Measurements from ENCODE around the gene AK2. TPM values are rescaled to one million over a fixed set of nuclear protein-coding genes. Genes with fewer than 3 reads are reported as not detected.

The AK2 gene
- total and polyA plus RNA-seq, 2 donors (not counting 3 experiments of a cell fraction or from before 2014, with no cell fraction given), result 107 to 134 TPM

DNA sequence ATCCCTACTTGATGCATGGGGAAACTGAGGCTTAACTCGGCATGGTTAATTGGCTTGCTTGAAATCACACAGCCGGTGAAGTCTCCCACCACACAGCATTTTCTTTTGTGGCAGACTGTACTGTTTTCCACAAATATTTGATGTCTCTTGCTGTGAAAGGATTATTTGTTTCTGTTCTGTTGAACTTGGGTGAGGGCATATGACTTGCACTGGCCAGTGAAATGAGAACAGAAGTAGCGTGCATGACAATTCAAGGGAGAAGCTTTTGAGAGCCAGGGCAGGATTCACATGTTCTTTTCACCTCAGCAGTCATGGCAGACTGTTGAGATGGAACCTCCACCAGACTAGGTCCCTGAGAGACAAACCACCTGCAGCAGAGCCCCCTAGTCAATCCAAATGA lies 11.7 kb upstream of the AK2 start:
- intact Hi-C loops (cut with micrococcal nuclease) (no loop called here), dilution Hi-C loops (cut with MboI; ENCODE audit: extremely low pct_ligation_motif_present, low sequenced_read_pairs) (no loop called here)
- no peak for FAIRE-seq
- ChIA-PET POLR2A (no interaction called here), CTCF (interaction anchor here (1.1 to 1.8 kb wide), 3 partner anchors 8 to 172 kb away, joined by 3 to 13 read pairs (median 6); no protein-coding TSS in a partner anchor)
- no peak overlapping the region for H3K27ac ChIP-seq (ENCODE audit: insufficient read depth, low read depth, low read length)
- no peak overlapping the region for H3K4me3 ChIP-seq (replicated peaks in 1 of 3; ENCODE audit: insufficient read depth in 1 of 3, low read depth in 1 of 3, low read length in 3 of 3)
- no peaks in the 10 kb centered on the region for H3K27me3 ChIP-seq (ENCODE audit: control insufficient read depth in 2 of 2, insufficient read depth in 2 of 2, low read length in 2 of 2)
- BruUV-seq (replicated peaks), result no TSS peak
- no peak overlapping the region for H3K4me2 ChIP-seq (ENCODE audit: insufficient read depth, low read length)
- no peak overlapping the region for H2AFZ ChIP-seq (ENCODE audit: low read depth, low read length)
- no peaks in the 10 kb centered on the region for H3K9me3 ChIP-seq (replicated peaks; ENCODE audit: control insufficient read depth, insufficient read depth, low read length)
- no peaks in the 10 kb centered on the region for H3K79me2 ChIP-seq (ENCODE audit: control insufficient read depth, insufficient read depth, low read length)
- TF ChIP-seq, protein P1, sequence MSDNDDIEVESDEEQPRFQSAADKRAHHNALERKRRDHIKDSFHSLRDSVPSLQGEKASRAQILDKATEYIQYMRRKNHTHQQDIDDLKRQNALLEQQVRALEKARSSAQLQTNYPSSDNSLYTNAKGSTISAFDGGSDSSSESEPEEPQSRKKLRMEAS (IDR thresholded peaks at IDR 0.05; ENCODE audit: insufficient read depth, insufficient read length), result no peak
- TF ChIP-seq FOS (IDR thresholded peaks at IDR 0.05; ENCODE audit: borderline replicate concordance, insufficient read depth, low read length) (no peak), POLR2AphosphoS5 (IDR thresholded peaks at IDR 0.05; ENCODE audit: insufficient read depth, low read depth, low read length) (no peak), GATA2 (IDR thresholded peaks at IDR 0.05; ENCODE audit: insufficient read depth, insufficient read length, low read depth, low read length) (no peak), MYC (IDR thresholded peaks at IDR 0.05; ENCODE audit: low read depth, low read length) (no peak), EZH2 (IDR thresholded peaks at IDR 0.05; ENCODE audit: borderline replicate concordance, low read depth, low read length, severe bottlenecking) (no peak), POLR2A (IDR thresholded peaks at IDR 0.05; ENCODE audit: low read depth, low read length) (no peak), JUN (IDR thresholded peaks at IDR 0.05; ENCODE audit: borderline replicate concordance, insufficient read depth, insufficient read length, low read depth) (no peak)
- TF ChIP-seq, protein P2, sequence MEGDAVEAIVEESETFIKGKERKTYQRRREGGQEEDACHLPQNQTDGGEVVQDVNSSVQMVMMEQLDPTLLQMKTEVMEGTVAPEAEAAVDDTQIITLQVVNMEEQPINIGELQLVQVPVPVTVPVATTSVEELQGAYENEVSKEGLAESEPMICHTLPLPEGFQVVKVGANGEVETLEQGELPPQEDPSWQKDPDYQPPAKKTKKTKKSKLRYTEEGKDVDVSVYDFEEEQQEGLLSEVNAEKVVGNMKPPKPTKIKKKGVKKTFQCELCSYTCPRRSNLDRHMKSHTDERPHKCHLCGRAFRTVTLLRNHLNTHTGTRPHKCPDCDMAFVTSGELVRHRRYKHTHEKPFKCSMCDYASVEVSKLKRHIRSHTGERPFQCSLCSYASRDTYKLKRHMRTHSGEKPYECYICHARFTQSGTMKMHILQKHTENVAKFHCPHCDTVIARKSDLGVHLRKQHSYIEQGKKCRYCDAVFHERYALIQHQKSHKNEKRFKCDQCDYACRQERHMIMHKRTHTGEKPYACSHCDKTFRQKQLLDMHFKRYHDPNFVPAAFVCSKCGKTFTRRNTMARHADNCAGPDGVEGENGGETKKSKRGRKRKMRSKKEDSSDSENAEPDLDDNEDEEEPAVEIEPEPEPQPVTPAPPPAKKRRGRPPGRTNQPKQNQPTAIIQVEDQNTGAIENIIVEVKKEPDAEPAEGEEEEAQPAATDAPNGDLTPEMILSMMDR (IDR thresholded peaks at IDR 0.05; ENCODE audit: extremely low read depth in 1 of 2, insufficient read depth in 1 of 2, low read depth in 1 of 2, low read length in 2 of 2), result no peak
- no peaks in the 10 kb centered on the region for H4K20me1 ChIP-seq (replicated peaks; ENCODE audit: control insufficient read depth, extremely low read depth, insufficient read depth, low read length)
- H3K4me1 ChIP-seq (ENCODE audit: control insufficient read depth, extremely low read depth, insufficient read depth, low read length), result peaks cover under 1% of the 10 kb centered on the region
- H3K36me3 ChIP-seq (ENCODE audit: control insufficient read depth in 2 of 2, extremely low read depth in 1 of 2, insufficient read depth in 2 of 2, low read length in 2 of 2), result no peaks in the 10 kb centered on the region
- H3K9me1 ChIP-seq (replicated peaks; ENCODE audit: control insufficient read depth, extremely low read depth, insufficient read depth, low read length), result no peaks in the 10 kb centered on the region
- H3K9ac ChIP-seq (replicated peaks; ENCODE audit: extremely low read depth, insufficient read depth, low read length), result no peak overlapping the region
- no peak for DNase-seq (ENCODE audit: low read depth, low spot score)
